Calu3 (cell line): ENCODE data around the gene RBCK1. TPM values are rescaled to one million over a fixed set of nuclear protein-coding genes. Genes with fewer than 3 reads are reported as not detected.

Experiments
- BruUV-seq: library from RNA; stranded (reverse); fragments of 400-500 nt; replicated peaks from 2 replicates; lab custom pipeline; 2021; lab: Mats Ljungman, UMichigan
- CTCF ChIA-PET: fragments of 300-600 bp; sonication (Branson Sonifier 250); formaldehyde crosslinking; loops from one replicate; lab custom pipeline; 2022; ENCODE audit warnings: antibody characterized with exemption; lab: Charles Lee
- DNase-seq: peaks from one replicate; pipeline ENCODE4 v3.0.0; 2022
- H3K27ac Mint-ChIP-seq: one replicate; pipeline ENCODE4 v1.8.0; 2022; ENCODE audit warnings: mixed read lengths; ENCODE audit not compliant: unreplicated experiment
- H3K27me3 Mint-ChIP-seq: one replicate; pipeline ENCODE4 v1.8.0; 2022; ENCODE audit warnings: mixed read lengths; ENCODE audit not compliant: unreplicated experiment
- H3K36me3 Mint-ChIP-seq: one replicate; pipeline ENCODE4 v1.8.0; 2022; ENCODE audit warnings: mild to moderate bottlenecking, moderate library complexity, mixed read lengths; ENCODE audit not compliant: insufficient read depth, unreplicated experiment
- H3K4me1 Mint-ChIP-seq: one replicate; pipeline ENCODE4 v1.8.0; 2022; ENCODE audit warnings: mild to moderate bottlenecking, low read depth, mixed read lengths; ENCODE audit not compliant: unreplicated experiment
- H3K4me3 Mint-ChIP-seq: one replicate; pipeline ENCODE4 v1.8.0; 2022; ENCODE audit warnings: mild to moderate bottlenecking, low read depth, moderate library complexity, mixed read lengths; ENCODE audit not compliant: unreplicated experiment
- H3K9me3 Mint-ChIP-seq: one replicate; pipeline ENCODE4 v1.8.0; 2022; ENCODE audit warnings: low read depth, mixed read lengths; ENCODE audit not compliant: unreplicated experiment
- CTCF ChIP-seq: fragments of 200-600 bp; IDR thresholded peaks from one replicate; pipeline ENCODE4 v1.8.0; 2022; ENCODE audit warnings: antibody characterized with exemption; ENCODE audit not compliant: unreplicated experiment
- intact Hi-C: fragments of 100-400 bp; cut with micrococcal nuclease; formaldehyde crosslinking; loops from one replicate; pipeline ENCODE4 v1.10.0; 2022; ENCODE audit not compliant: unreplicated experiment
- total RNA-seq: library from RNA; stranded (reverse); gene quantifications from 2 replicates; pipeline ENCODE4 v1.2.3, GENCODE V29; 2022

RBCK1 gene
- total RNA-seq, 1 experiment from 2014 or later = 142 TPM

- no peaks in the 10 kb centered on the region for H3K9me3 Mint-ChIP-seq
- H3K4me1 Mint-ChIP-seq = peaks cover 8% of the 10 kb centered on the region
- intact Hi-C loops = no loop called here
- no peak for TF ChIP-seq CTCF
- H3K27ac Mint-ChIP-seq = peak overlapping the region; percentile 58
- peak overlapping the region; percentile 86 for H3K4me3 Mint-ChIP-seq
- CTCF ChIA-PET = no interaction called here
- DNase-seq = peak; percentile 34
- no peaks in the 10 kb centered on the region for H3K27me3 Mint-ChIP-seq
- H3K36me3 Mint-ChIP-seq = peaks cover 26% of the 10 kb centered on the region
- no TSS peak for BruUV-seq
Measured at GRCh38 chr20:461254-462198, 53.4 kb downstream of the RBCK1 start.

DNA sequence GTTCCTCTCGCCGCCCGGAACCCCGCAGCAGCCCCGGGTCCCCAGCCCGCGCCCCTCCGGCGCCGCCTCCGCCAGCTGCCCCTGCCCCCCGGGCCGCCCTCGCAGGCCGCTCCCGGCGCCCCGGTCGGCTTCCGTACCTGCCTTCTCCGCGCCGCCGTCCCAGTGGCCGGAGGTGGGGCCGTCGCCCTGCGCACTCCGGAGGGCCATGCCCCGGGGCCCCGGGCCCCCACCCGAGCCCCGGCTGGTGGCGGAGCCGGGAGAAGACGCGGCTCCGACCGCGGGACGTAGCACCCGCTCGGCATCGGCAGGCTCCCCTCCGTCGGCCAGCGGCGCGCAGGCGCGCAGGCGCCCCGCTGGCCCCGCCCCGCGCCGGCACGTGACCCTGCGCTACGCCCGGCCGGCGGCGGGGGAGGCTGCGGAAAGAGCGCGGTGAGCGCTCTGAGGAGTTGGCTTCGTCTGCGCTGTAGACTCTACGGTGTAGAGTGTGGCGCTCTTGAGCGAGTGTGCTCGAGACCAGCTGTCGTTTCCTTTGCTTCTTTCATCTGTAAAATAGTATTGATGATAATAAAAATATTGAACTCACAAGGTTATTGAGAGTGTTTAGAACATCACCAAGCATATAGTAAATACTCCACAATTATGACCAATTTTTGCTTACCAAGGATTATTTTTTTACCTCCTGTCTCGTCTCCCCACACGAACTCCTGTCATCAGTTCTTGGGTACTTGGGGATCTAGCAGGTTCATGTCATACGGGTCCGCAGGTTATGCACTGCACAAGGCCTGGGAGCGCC lies 54.3 kb downstream of the RBCK1 start, which contains the start of gene TBC1D20:
Gene TBC1D20, minus strand, starts transcription at position 335 of the 793 bp plus-strand sequence. Its CDS starts 128 bp downstream, at position 207.
- CTCF ChIA-PET = no interaction called here

GRCh38 chr20:467755-468154 lies 59.7 kb downstream of the RBCK1 start:
- peaks cover 11% of the 10 kb centered on the region for H3K27me3 Mint-ChIP-seq
- intact Hi-C loops = no loop called here
- H3K27ac Mint-ChIP-seq = no peak overlapping the region
- CTCF ChIA-PET = no interaction called here
- peaks cover 7% of the 10 kb centered on the region for H3K4me1 Mint-ChIP-seq
- H3K9me3 Mint-ChIP-seq = peaks cover 4% of the 10 kb centered on the region
- no peak for TF ChIP-seq CTCF
- BruUV-seq = no TSS peak
- H3K36me3 Mint-ChIP-seq = peaks cover 5% of the 10 kb centered on the region
- DNase-seq = no peak
- no peak overlapping the region for H3K4me3 Mint-ChIP-seq

More for the DNA sequence above, 54.3 kb downstream of the RBCK1 start, which contains the start of gene TBC1D20:
- no peaks in the 10 kb centered on the region for H3K9me3 Mint-ChIP-seq
- no peak for TF ChIP-seq CTCF
- intact Hi-C loops = no loop called here
- peaks cover 4% of the 10 kb centered on the region for H3K27me3 Mint-ChIP-seq
- peak; percentile 77 for DNase-seq
- BruUV-seq = no TSS peak
- H3K27ac Mint-ChIP-seq = peak within 1 kb of the TSS; percentile 66
- peaks cover 8% of the 10 kb centered on the region for H3K4me1 Mint-ChIP-seq
- H3K4me3 Mint-ChIP-seq = peak within 1 kb of the TSS; percentile 86
- H3K36me3 Mint-ChIP-seq = peaks cover 25% of the 10 kb centered on the region

DNA sequence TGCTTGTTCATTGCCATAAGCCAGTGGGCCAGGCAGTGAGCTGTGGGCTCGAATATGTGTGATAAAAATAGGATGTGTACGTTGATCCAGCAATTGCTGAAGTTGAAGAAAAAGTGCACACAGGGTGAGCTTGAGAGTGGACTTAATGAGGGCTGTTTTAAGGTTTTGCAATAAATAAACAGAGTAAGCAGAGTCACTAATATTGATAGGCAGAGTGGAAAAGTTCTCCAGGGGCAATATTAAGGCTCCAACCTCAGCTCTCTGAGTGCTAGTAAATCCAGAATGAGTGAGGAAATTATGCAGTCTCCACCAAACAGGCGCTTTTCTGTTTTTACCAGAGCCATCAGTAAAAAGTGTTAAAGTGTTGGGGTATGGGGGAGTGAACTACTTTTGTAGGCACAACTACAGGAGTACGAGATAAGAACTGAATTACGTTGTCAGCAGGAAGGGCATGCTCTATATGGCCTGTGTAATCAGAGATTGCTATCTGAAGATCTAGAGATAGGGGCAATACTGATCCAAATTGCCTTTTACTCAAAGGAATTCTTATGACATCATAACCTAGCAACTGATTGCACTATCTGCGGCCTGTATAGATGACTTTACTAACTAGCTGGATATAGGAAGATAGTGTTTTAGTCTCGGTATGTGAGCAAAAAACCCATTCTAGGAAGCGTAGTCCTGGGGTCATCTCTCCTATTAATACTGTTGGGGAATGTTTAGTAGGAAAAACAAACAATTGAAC lies 61.8 kb downstream of the RBCK1 start:
- H3K4me1 Mint-ChIP-seq = no peaks in the 10 kb centered on the region
- peaks cover 5% of the 10 kb centered on the region for H3K36me3 Mint-ChIP-seq
- no peak for DNase-seq
- H3K9me3 Mint-ChIP-seq = peaks cover 4% of the 10 kb centered on the region
- no peak for TF ChIP-seq CTCF
- CTCF ChIA-PET = no interaction called here
- peaks cover 11% of the 10 kb centered on the region for H3K27me3 Mint-ChIP-seq
- no TSS peak for BruUV-seq
- H3K27ac Mint-ChIP-seq = no peak overlapping the region
- no peak overlapping the region for H3K4me3 Mint-ChIP-seq
- intact Hi-C loops = no loop called here
